Loucy (cell line): ENCODE results near the gene MUC5B.

Experiments
- EZH2phosphoT487 ChIP-seq: fragments of 200-600 bp; IDR thresholded peaks from 2 replicates; pipeline ENCODE4 v1.6.1; 2018; ENCODE audit warnings: antibody characterized with exemption, mild to moderate bottlenecking, moderate library complexity, borderline replicate concordance
- TF ChIP-seq, protein P1 (sequence below): fragments of 200-600 bp; sonication (generic); conservative IDR thresholded peaks from 2 replicates; pipeline ENCODE4 v1.5.1; 2014; ENCODE audit warnings: mild to moderate bottlenecking, antibody characterized with exemption, low read length

DNA sequence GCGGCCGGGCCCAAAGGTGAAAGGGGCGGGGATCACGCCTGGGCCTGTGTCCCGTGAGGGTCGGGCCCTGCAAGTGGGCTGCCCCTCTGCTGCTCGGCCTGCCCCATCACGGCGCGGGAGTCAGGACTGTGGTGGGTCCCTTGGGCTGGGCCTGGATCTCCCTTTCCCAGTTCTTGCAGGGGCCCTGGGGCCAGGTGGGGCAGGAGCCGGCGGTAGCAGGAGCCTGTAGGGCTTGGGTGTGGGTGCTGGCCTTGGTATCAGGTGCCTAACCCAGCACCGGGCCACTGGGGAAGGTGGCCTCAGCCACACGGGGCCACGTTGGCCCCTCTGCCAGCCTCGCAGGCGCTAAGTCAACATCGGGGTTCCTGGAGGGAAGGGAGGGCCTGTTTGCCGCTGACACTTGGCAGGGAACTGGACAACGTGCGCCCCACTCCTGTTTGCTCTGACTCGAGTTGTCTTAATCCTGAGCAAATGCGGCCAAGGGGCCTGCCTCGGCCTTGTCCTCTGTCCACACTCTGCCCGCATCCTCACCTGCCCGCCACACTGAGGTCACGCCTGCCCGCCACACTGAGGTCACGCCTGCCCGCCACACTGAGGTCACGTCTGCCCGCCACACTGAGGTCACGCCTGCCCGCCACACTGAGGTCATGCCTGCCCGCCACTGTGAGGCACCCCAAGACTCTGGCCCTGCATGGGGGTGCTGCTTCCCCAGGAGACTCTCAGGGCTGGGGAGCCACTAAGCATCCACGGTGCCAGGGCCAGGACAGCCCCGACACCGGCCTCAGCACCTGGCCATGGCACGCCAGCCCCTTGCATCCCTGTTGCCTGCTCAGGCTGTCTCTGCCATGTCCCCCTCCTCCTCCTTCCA, 14.2 kb upstream of the MUC5B start:
- TF ChIP-seq, protein P1, sequence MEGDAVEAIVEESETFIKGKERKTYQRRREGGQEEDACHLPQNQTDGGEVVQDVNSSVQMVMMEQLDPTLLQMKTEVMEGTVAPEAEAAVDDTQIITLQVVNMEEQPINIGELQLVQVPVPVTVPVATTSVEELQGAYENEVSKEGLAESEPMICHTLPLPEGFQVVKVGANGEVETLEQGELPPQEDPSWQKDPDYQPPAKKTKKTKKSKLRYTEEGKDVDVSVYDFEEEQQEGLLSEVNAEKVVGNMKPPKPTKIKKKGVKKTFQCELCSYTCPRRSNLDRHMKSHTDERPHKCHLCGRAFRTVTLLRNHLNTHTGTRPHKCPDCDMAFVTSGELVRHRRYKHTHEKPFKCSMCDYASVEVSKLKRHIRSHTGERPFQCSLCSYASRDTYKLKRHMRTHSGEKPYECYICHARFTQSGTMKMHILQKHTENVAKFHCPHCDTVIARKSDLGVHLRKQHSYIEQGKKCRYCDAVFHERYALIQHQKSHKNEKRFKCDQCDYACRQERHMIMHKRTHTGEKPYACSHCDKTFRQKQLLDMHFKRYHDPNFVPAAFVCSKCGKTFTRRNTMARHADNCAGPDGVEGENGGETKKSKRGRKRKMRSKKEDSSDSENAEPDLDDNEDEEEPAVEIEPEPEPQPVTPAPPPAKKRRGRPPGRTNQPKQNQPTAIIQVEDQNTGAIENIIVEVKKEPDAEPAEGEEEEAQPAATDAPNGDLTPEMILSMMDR: no peak
- no peak for TF ChIP-seq EZH2phosphoT487
